ENCODE data around the gene MXRA8. TPM values are rescaled to one million over a fixed set of nuclear protein-coding genes. Genes with fewer than 3 reads are reported as not detected.
A peak's percentile ranks its signal among the peaks of the same experiment; 100 is the strongest.

The MXRA8 gene
- total RNA-seq, 1 experiment from 2014 or later = 9.6 TPM

GRCh38 chr1:1406101-1406820 is 47.9 kb upstream of the MXRA8 start:
- Histone ChIP-seq H3K23me2 (ENCODE audit: insufficient read length, low read depth, low read length, poor library complexity, severe bottlenecking) (peaks cover 11% of the 10 kb centered on the region), H2AK5ac (ENCODE audit: insufficient read length, low read length) (no peak overlapping the region), H2AFZ (ENCODE audit: low read length) (no peak overlapping the region), H3K4me2 (ENCODE audit: insufficient read depth, insufficient read length, low read length) (peak overlapping the region; percentile 59), H3K27me3 (ENCODE audit: insufficient read depth, low read length) (no peaks in the 10 kb centered on the region), H3T11ph (ENCODE audit: low read length) (no peak overlapping the region), H2BK5ac (ENCODE audit: insufficient read length, low read length) (no peak overlapping the region), H3K79me2 (ENCODE audit: insufficient read depth, low read length) (peaks cover 10% of the 10 kb centered on the region; the same call in 1 of the 2 replicates), H2BK120ac (ENCODE audit: low read depth, low read length, poor library complexity, severe bottlenecking) (no peak overlapping the region), H2BK20ac (ENCODE audit: low read depth, low read length, poor library complexity, severe bottlenecking) (no peak overlapping the region), H4K20me1 (ENCODE audit: control insufficient read depth, insufficient read depth, insufficient read length) (peaks cover 2% of the 10 kb centered on the region), H3K9ac (ENCODE audit: extremely low read depth, insufficient read length, low read length) (peak overlapping the region; percentile 72), H3K4me1 (ENCODE audit: insufficient read depth, low read length) (peaks cover 3% of the 10 kb centered on the region; the same call in 1 of the 2 replicates), H3K27ac (ENCODE audit: insufficient read length, low read depth, low read length) (no peak overlapping the region), H3K14ac (ENCODE audit: insufficient read depth, low read length) (peak overlapping the region; percentile 71), H4K8ac (replicated peaks; ENCODE audit: insufficient read length, low read depth, low read length) (no peak overlapping the region), H4K91ac (ENCODE audit: insufficient read length, low read depth, low read length) (no peak overlapping the region), H3K79me1 (ENCODE audit: insufficient read depth, low read depth, low read length, poor library complexity, severe bottlenecking) (peaks cover 2% of the 10 kb centered on the region), H2BK12ac (ENCODE audit: insufficient read length, low read depth, low read length) (no peak overlapping the region), H2BK15ac (ENCODE audit: low read depth, low read length) (no peak overlapping the region), H3K4ac (ENCODE audit: low read depth, low read length) (no peak overlapping the region), H3K56ac (ENCODE audit: insufficient read length, low read depth, low read length) (no peak overlapping the region), H3K9me3 (ENCODE audit: control insufficient read depth, low read depth, low read length) (no peaks in the 10 kb centered on the region), H3K18ac (ENCODE audit: insufficient read length, low read depth, low read length) (peak overlapping the region; percentile 71), H3K23ac (ENCODE audit: insufficient read length, low read depth, low read length) (no peak overlapping the region), H4K5ac (ENCODE audit: insufficient read length, low read depth, low read length) (no peak overlapping the region)
- H3K36me3 Mint-ChIP-seq (ENCODE audit: insufficient read depth in 1 of 3, low read depth in 3 of 3) = peaks cover 41 to 72% (median 58%) of the 10 kb centered on the region in 3 experiments
- no CpG with 5 or more reads among the region's 43 CpGs for WGBS (ENCODE audit: extremely low coverage, insufficient read length, low lambda C conversion rate)
- peaks cover 29 to 52% of the 10 kb centered on the region in 2 experiments for H3K4me1 Mint-ChIP-seq
- H3K27ac Mint-ChIP-seq = peak overlapping the region; percentile 76 to 93 (median 90)
- no peak for TF ChIP-seq CTCF (conservative IDR thresholded peaks at IDR 0.05)
- DNase-seq = no peak
- H3K27me3 Mint-ChIP-seq (ENCODE audit: low read depth) = peaks cover 2% of the 10 kb centered on the region
- peak overlapping the region; percentile 92 to 95 for H3K4me3 Mint-ChIP-seq
- H3K9me3 Mint-ChIP-seq = peaks cover 0 to under 1% of the 10 kb centered on the region in 2 experiments; a peak in 3 of 5 replicates

Measured in H9 (cell line).